SK-N-SH (cell line): ENCODE results near the gene MYH11. TPM values are rescaled to one million over a fixed set of nuclear protein-coding genes. Genes with fewer than 3 reads are reported as not detected.

Experiments used
- CTCF ChIA-PET: fragments of 300-600, 350-600 bp; formaldehyde crosslinking; extraction: SDS; loops from one replicate; lab custom pipeline; 2021; lab: Yijun Ruan, JAX
- POLR2A ChIA-PET: fragments of 350-600 bp; sonication (Branson Sonifier 250); formaldehyde crosslinking; extraction: SDS; loops from one replicate; lab custom pipeline; 2020; ENCODE audit warnings: antibody characterized with exemption, inconsistent platforms; lab: Yijun Ruan, JAX
- DNase-seq: peaks from one replicate; pipeline ENCODE4 v3.0.0; 2012
- H2AFZ ChIP-seq: fragments of 200-600 bp; sonication (generic); 2 replicates; pipeline ENCODE4 v1.8.1; 2016; ENCODE audit warnings: antibody characterized with exemption, mild to moderate bottlenecking, low read depth
- H3F3A ChIP-seq: fragments of 200-600 bp; sonication (generic); replicated peaks from 2 replicates; pipeline ENCODE3; 2016; ENCODE audit warnings: antibody characterized with exemption, mild to moderate bottlenecking; ENCODE audit not compliant: insufficient read depth
- H3K27ac ChIP-seq, 2 experiments: fragments of 200-500 bp in 1 of 2; fragments of 200-600 bp in 1 of 2; sonication (Bioruptor generic) in 1 of 2; sonication (generic), shearing (Covaris generic) in 1 of 2; 2 replicates each; pipeline versions ENCODE4 v1.5.1 to v1.6.1; 2014 to 2016; ENCODE audit warnings: low read depth in 2 of 2, inconsistent platforms in 1 of 2, low read length in 1 of 2, mild to moderate bottlenecking in 1 of 2, mixed read lengths in 1 of 2
- H3K27me3 ChIP-seq: fragments of 200-600 bp; sonication (generic), shearing (Covaris generic); 2 replicates; pipeline ENCODE4 v1.6.1; 2016; ENCODE audit warnings: mixed run types; ENCODE audit not compliant: insufficient read depth
- H3K36me3 ChIP-seq, 2 experiments: fragments of 200-500 bp in 1 of 2; fragments of 200-600 bp in 1 of 2; sonication (Bioruptor generic) in 1 of 2; sonication (generic) in 1 of 2; replicated peaks in 1 of 2; 2 replicates each; pipeline versions ENCODE3 to v1.5.1; 2014 to 2016; ENCODE audit warnings: low read length in 1 of 2, mild to moderate bottlenecking in 1 of 2; ENCODE audit not compliant: insufficient read depth in 2 of 2, control insufficient read depth in 1 of 2
- H3K4me1 ChIP-seq, 2 experiments: fragments of 200-500 bp in 1 of 2; fragments of 200-600 bp in 1 of 2; sonication (Bioruptor generic) in 1 of 2; sonication (generic), shearing (Covaris generic) in 1 of 2; 2 replicates each; pipeline versions ENCODE4 v1.5.1 to v1.6.1; 2014 to 2016; ENCODE audit warnings: low read depth in 1 of 2, low read length in 1 of 2, mixed run types in 1 of 2; ENCODE audit not compliant: insufficient read depth in 2 of 2, control insufficient read depth in 1 of 2
- H3K4me2 ChIP-seq: fragments of 200-600 bp; sonication (generic), shearing (Covaris generic); 2 replicates; pipeline ENCODE4 v1.6.1; 2017; ENCODE audit warnings: mixed run types
- H3K4me3 ChIP-seq, 2 experiments: fragments of 200-500 bp in 1 of 2; fragments of 200-600 bp in 1 of 2; sonication (Bioruptor generic) in 1 of 2; sonication (generic), shearing (Covaris generic) in 1 of 2; 2 replicates each; pipeline versions ENCODE4 v1.5.1 to v1.8.1; 2014 to 2016; ENCODE audit warnings: low read depth in 2 of 2, inconsistent platforms in 1 of 2, low read length in 1 of 2, mild to moderate bottlenecking in 1 of 2, mixed read lengths in 1 of 2, moderate library complexity in 1 of 2
- H3K79me2 ChIP-seq: fragments of 200-600 bp; sonication (generic); 2 replicates; pipeline ENCODE4 v1.8.1; 2017; ENCODE audit warnings: mild to moderate bottlenecking; ENCODE audit not compliant: insufficient read depth
- H3K9ac ChIP-seq: fragments of 200-600 bp; sonication (generic); 2 replicates; pipeline ENCODE4 v1.6.1; 2017; ENCODE audit warnings: mixed run types
- H3K9me2 ChIP-seq: fragments of 200-600 bp; sonication (generic); 2 replicates; pipeline ENCODE4 v1.6.1; 2017; ENCODE audit warnings: mixed run types
- H3K9me3 ChIP-seq: fragments of 200-600 bp; sonication (generic); 2 replicates; pipeline ENCODE4 v1.6.1; 2017; ENCODE audit warnings: mixed run types, mild to moderate bottlenecking, moderate library complexity
- H4K20me1 ChIP-seq: fragments of 200-600 bp; sonication (generic); 2 replicates; pipeline ENCODE4 v1.6.1; 2017; ENCODE audit warnings: mild to moderate bottlenecking, mixed run types; ENCODE audit not compliant: insufficient read depth
- CHD2 ChIP-seq: fragments of 150-350 bp; IDR thresholded peaks from 2 replicates; pipeline ENCODE4 v1.6.1; 2018; ENCODE audit warnings: low read length; ENCODE audit not compliant: partially characterized antibody
- FOXJ3 ChIP-seq: sonication (generic); formaldehyde crosslinking; IDR thresholded peaks from 2 replicates; pipeline ENCODE4 v1.5.1; 2020; ENCODE audit warnings: mild to moderate bottlenecking, missing genetic modification reagents
- FOXM1 ChIP-seq: IDR thresholded peaks from 2 replicates; pipeline ENCODE4 v1.4.0; 2012; ENCODE audit warnings: low read depth, mild to moderate bottlenecking
- GABPA ChIP-seq: IDR thresholded peaks from 2 replicates; pipeline ENCODE4 v1.4.0; 2012; ENCODE audit warnings: low read depth, mild to moderate bottlenecking
- IRF3 ChIP-seq: fragments of 150-350 bp; IDR thresholded peaks from 2 replicates; pipeline ENCODE4 v1.6.1; 2016; ENCODE audit warnings: mild to moderate bottlenecking, low read depth, low read length
- MEF2A ChIP-seq: IDR thresholded peaks from 2 replicates; pipeline ENCODE4 v1.4.0; 2012; ENCODE audit warnings: low read depth, borderline replicate concordance
- MXI1 ChIP-seq: IDR thresholded peaks from 2 replicates; pipeline ENCODE4 v1.6.1; 2012; ENCODE audit warnings: mild to moderate bottlenecking, low read depth, low read length, improper control_type of control experiment
- NFIC ChIP-seq: IDR thresholded peaks from 2 replicates; pipeline ENCODE4 v1.4.0; 2012; ENCODE audit warnings: borderline replicate concordance
- NRF1 ChIP-seq: IDR thresholded peaks from 2 replicates; pipeline ENCODE4 v1.6.1; 2012; ENCODE audit warnings: low read depth, mild to moderate bottlenecking, low read length
- POLR2AphosphoS5 ChIP-seq: IDR thresholded peaks from 2 replicates; pipeline ENCODE4 v1.6.1; 2012; ENCODE audit warnings: low read depth, low read length
- RFX5 ChIP-seq: IDR thresholded peaks from 2 replicates; pipeline ENCODE4 v1.6.1; 2012; ENCODE audit warnings: mild to moderate bottlenecking, improper control_type of control experiment, low read length
- RXRA ChIP-seq: IDR thresholded peaks from 2 replicates; pipeline ENCODE4 v1.4.0; 2012; ENCODE audit warnings: low read depth, mild to moderate bottlenecking, borderline replicate concordance
- SIN3A ChIP-seq: IDR thresholded peaks from 2 replicates; pipeline ENCODE4 v1.6.1; 2012; ENCODE audit warnings: low read depth, mild to moderate bottlenecking, low read length, moderate library complexity, borderline replicate concordance
- TCF12 ChIP-seq: IDR thresholded peaks from 2 replicates; pipeline ENCODE4 v1.4.0; 2012
- USF2 ChIP-seq: fragments of 150-350 bp; IDR thresholded peaks from 2 replicates; pipeline ENCODE4 v1.6.1; 2017; ENCODE audit warnings: antibody characterized with exemption, low read length, low read depth, borderline replicate concordance
- YY1 ChIP-seq: IDR thresholded peaks from 2 replicates; pipeline ENCODE4 v1.4.0; 2012; ENCODE audit warnings: low read depth, mild to moderate bottlenecking
- WGBS: methylation state at CpG from one replicate; pipeline ENCODE4 v1.1.6; 2017; ENCODE audit warnings: low lambda C conversion rate; 5-methylcytosine and 5-hydroxymethylcytosine counted together
- polyA plus RNA-seq, 3 experiments: library from polyadenylated mRNA; depleted of rRNA; stranded (reverse); fragments of >200 nt; gene quantifications; 2 replicates each; pipeline ENCODE4 v1.2.3, GENCODE V29; 2012
- TF ChIP-seq, protein P1 (sequence below): IDR thresholded peaks from 2 replicates; pipeline ENCODE4 v1.4.0; 2012; ENCODE audit warnings: low read depth, borderline replicate concordance
- TF ChIP-seq, protein P2 (sequence below): IDR thresholded peaks from 2 replicates; pipeline ENCODE4 v1.6.1; 2012; ENCODE audit warnings: mild to moderate bottlenecking, low read depth, low read length, moderate library complexity

MYH11 gene
- polyA plus RNA-seq, 1 of the 3 experiments (the other 2 are of a cell fraction), result 0.02 TPM

DNA sequence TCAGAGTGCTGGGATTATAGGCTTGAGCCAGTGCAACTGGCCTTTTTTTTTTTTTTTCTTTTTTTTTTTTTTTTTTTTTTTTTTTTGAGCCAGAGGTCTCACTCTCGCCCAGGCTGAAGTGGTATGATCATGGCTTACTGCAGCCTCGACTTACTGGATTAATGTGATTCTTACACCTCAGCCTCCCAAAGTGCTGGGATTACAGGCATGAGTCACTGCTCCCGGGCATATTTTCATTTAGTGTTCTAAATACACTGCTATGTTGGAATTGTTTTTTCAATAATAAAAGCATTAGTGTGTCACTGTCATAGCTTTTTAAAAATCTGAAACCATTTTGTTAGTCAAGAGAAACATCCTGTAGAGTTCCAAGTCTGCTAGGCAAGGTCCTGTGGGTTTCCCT is 166.5 kb downstream of the MYH11 start:
- POLR2A ChIA-PET, result no interaction called here
- 84% methylated on average over 3 of the region's 3 CpGs for WGBS
- no peak for TF ChIP-seq RXRA
- TF ChIP-seq CHD2, result no peak
- no peak for TF ChIP-seq GABPA
- TF ChIP-seq FOXM1, result no peak
- TF ChIP-seq USF2, result no peak
- TF ChIP-seq, protein P1, sequence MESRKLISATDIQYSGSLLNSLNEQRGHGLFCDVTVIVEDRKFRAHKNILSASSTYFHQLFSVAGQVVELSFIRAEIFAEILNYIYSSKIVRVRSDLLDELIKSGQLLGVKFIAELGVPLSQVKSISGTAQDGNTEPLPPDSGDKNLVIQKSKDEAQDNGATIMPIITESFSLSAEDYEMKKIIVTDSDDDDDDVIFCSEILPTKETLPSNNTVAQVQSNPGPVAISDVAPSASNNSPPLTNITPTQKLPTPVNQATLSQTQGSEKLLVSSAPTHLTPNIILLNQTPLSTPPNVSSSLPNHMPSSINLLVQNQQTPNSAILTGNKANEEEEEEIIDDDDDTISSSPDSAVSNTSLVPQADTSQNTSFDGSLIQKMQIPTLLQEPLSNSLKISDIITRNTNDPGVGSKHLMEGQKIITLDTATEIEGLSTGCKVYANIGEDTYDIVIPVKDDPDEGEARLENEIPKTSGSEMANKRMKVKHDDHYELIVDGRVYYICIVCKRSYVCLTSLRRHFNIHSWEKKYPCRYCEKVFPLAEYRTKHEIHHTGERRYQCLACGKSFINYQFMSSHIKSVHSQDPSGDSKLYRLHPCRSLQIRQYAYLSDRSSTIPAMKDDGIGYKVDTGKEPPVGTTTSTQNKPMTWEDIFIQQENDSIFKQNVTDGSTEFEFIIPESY, result no peak
- TF ChIP-seq YY1, result no peak
- TF ChIP-seq POLR2AphosphoS5, result no peak
- TF ChIP-seq RFX5, result no peak
- no peak for TF ChIP-seq NFIC
- no peak for TF ChIP-seq MXI1
- no peak for TF ChIP-seq SIN3A
- no peak overlapping the region for H2AFZ ChIP-seq
- DNase-seq, result no peak
- no peaks in the 10 kb centered on the region for H4K20me1 ChIP-seq
- peak overlapping the region in 1 of 2 experiments; percentile 56; a peak in 2 of 4 replicates for H3K27ac ChIP-seq
- no peaks in the 10 kb centered on the region for H3K27me3 ChIP-seq
- no peak overlapping the region for H3K4me3 ChIP-seq
- H3K9me2 ChIP-seq, result no peaks in the 10 kb centered on the region
- peaks cover 7% of the 10 kb centered on the region for H3F3A ChIP-seq
- no peak overlapping the region for H3K9ac ChIP-seq
- H3K4me2 ChIP-seq, result no peak overlapping the region
- H3K79me2 ChIP-seq, result 0 out of 2 replicates have a peak, but pooled peaks cover 5% of the 10 kb centered on the region
- no peaks in the 10 kb centered on the region for H3K9me3 ChIP-seq
- H3K4me1 ChIP-seq, result peaks cover 0 to 4% of the 10 kb centered on the region in 2 experiments; a peak in 1 of 4 replicates
- peaks cover 11 to 56% of the 10 kb centered on the region in 2 experiments for H3K36me3 ChIP-seq
- CTCF ChIA-PET, result interaction anchor here (1.0 to 1.3 kb wide), 2 partner anchors 9 to 24 kb away, joined by 3 to 4 read pairs; no protein-coding TSS in a partner anchor

DNA sequence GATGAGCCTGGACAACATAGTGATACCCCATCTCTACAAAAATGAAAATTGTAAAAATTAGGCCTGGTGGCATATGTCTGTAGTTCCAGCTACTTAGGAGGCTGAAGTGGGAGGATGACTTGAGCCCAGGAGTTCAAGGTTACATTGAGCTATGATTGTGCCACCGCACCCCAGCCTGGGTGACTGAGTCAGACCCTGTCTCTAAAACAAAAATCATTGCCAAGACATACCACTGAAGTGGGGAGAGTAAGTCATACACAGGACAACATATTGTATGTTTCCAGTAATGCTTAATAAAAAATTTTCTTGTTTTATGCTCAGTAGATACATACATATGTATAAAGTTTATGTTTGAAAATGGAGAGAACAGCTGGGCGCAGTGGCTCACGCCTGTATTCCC is 167.5 kb downstream of the MYH11 start:
- CTCF ChIA-PET, result interaction anchor here (1.0 kb wide), 1 partner anchor 25 kb away, joined by 3 read pairs; no protein-coding TSS in a partner anchor
- no peak overlapping the region for H3K4me2 ChIP-seq
- peaks cover 7% of the 10 kb centered on the region for H3F3A ChIP-seq
- H3K36me3 ChIP-seq, result peaks cover 11 to 53% of the 10 kb centered on the region in 2 experiments
- no peak overlapping the region for H3K27ac ChIP-seq
- no peak overlapping the region for H3K4me3 ChIP-seq
- H3K79me2 ChIP-seq, result peaks cover 13% of the 10 kb centered on the region; the same call in 1 of the 2 replicates
- no peaks in the 10 kb centered on the region for H3K27me3 ChIP-seq
- H3K4me1 ChIP-seq, result peaks cover 0 to 4% of the 10 kb centered on the region in 2 experiments; a peak in 1 of 4 replicates
- no peaks in the 10 kb centered on the region for H3K9me2 ChIP-seq
- no peak overlapping the region for H2AFZ ChIP-seq
- no peak overlapping the region for H3K9ac ChIP-seq
- 93% methylated on average over 3 of the region's 3 CpGs for WGBS
- H4K20me1 ChIP-seq, result no peaks in the 10 kb centered on the region
- POLR2A ChIA-PET, result no interaction called here
- DNase-seq, result no peak
- no peaks in the 10 kb centered on the region for H3K9me3 ChIP-seq
- TF ChIP-seq MXI1 (no peak), MEF2A (no peak), SIN3A (no peak), IRF3 (no peak), TCF12 (no peak), FOXJ3 (CRISPR knock-in tag) (no peak), NRF1 (no peak)
- TF ChIP-seq, protein P2, sequence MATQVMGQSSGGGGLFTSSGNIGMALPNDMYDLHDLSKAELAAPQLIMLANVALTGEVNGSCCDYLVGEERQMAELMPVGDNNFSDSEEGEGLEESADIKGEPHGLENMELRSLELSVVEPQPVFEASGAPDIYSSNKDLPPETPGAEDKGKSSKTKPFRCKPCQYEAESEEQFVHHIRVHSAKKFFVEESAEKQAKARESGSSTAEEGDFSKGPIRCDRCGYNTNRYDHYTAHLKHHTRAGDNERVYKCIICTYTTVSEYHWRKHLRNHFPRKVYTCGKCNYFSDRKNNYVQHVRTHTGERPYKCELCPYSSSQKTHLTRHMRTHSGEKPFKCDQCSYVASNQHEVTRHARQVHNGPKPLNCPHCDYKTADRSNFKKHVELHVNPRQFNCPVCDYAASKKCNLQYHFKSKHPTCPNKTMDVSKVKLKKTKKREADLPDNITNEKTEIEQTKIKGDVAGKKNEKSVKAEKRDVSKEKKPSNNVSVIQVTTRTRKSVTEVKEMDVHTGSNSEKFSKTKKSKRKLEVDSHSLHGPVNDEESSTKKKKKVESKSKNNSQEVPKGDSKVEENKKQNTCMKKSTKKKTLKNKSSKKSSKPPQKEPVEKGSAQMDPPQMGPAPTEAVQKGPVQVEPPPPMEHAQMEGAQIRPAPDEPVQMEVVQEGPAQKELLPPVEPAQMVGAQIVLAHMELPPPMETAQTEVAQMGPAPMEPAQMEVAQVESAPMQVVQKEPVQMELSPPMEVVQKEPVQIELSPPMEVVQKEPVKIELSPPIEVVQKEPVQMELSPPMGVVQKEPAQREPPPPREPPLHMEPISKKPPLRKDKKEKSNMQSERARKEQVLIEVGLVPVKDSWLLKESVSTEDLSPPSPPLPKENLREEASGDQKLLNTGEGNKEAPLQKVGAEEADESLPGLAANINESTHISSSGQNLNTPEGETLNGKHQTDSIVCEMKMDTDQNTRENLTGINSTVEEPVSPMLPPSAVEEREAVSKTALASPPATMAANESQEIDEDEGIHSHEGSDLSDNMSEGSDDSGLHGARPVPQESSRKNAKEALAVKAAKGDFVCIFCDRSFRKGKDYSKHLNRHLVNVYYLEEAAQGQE, result no peak
- TF ChIP-seq, protein P1, result no peak
